GM23338 (cell line): ENCODE measurements around the gene FGF3.

ENCODE experiments used
- EZH2 ChIP-seq: fragments of 200-600 bp; sonication (generic); IDR thresholded peaks from one replicate; pipeline ENCODE4 v1.8.0; 2017; ENCODE audit warnings: antibody characterized with exemption, mild to moderate bottlenecking, low read depth; ENCODE audit not compliant: unreplicated experiment
- POLR2AphosphoS5 ChIP-seq: IDR thresholded peaks from 2 replicates; pipeline ENCODE4 v1.6.1; 2016; ENCODE audit warnings: antibody characterized with exemption, low read depth
- TF ChIP-seq, protein P1 (sequence below), 2 experiments: fragments of 200-600 bp in 1 of 2; sonication (generic) in 1 of 2; conservative IDR thresholded peaks; 2 replicates each; pipeline versions ENCODE4 v1.5.1 to v1.6.1; 2016 to 2017; ENCODE audit warnings: antibody characterized with exemption in 2 of 2, low read depth in 2 of 2, mild to moderate bottlenecking in 2 of 2, moderate library complexity in 1 of 2
- TF ChIP-seq, protein P2 (sequence below): IDR thresholded peaks from one replicate; pipeline ENCODE4 v1.6.1; 2018; ENCODE audit warnings: antibody characterized with exemption; ENCODE audit not compliant: unreplicated experiment

DNA sequence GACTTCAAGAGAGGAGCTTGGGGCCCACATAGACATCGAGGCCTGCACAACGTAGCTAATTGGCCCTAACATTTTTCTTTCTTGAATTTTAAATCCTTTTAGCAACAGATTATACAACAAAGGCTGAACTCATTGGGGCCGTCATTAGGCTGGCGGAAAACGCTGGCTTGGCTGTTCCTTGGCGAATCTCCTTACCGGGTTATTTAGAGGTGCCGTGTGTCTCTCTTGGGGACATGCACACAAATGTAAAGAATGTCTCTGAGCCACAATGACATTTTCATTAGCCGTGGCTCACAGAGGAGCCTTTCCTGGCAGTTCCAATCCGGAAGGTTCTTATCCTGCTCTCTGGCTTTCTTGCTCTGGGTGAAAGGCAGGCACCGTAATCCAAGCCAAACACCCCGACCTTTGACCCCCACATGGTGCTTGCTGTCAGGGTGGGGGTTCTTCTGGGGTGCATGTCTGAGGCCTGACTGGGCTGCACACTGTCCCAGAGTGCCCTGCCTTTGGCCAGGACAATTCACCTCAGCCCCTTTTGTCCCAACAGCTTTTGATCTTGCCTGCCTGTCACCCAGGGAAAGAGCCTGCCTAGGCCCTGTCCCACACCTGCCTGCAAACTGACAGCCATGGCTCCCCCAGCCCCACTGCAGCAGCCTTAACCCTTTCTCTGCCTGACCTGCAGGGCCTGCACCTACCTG is 9.2 kb upstream of the FGF3 start:
- TF ChIP-seq, protein P1, sequence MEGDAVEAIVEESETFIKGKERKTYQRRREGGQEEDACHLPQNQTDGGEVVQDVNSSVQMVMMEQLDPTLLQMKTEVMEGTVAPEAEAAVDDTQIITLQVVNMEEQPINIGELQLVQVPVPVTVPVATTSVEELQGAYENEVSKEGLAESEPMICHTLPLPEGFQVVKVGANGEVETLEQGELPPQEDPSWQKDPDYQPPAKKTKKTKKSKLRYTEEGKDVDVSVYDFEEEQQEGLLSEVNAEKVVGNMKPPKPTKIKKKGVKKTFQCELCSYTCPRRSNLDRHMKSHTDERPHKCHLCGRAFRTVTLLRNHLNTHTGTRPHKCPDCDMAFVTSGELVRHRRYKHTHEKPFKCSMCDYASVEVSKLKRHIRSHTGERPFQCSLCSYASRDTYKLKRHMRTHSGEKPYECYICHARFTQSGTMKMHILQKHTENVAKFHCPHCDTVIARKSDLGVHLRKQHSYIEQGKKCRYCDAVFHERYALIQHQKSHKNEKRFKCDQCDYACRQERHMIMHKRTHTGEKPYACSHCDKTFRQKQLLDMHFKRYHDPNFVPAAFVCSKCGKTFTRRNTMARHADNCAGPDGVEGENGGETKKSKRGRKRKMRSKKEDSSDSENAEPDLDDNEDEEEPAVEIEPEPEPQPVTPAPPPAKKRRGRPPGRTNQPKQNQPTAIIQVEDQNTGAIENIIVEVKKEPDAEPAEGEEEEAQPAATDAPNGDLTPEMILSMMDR (conservative IDR thresholded peaks at IDR 0.05; ENCODE audit: low read depth in 2 of 2) = no peak
- TF ChIP-seq EZH2 = no peak
- TF ChIP-seq, protein P2, sequence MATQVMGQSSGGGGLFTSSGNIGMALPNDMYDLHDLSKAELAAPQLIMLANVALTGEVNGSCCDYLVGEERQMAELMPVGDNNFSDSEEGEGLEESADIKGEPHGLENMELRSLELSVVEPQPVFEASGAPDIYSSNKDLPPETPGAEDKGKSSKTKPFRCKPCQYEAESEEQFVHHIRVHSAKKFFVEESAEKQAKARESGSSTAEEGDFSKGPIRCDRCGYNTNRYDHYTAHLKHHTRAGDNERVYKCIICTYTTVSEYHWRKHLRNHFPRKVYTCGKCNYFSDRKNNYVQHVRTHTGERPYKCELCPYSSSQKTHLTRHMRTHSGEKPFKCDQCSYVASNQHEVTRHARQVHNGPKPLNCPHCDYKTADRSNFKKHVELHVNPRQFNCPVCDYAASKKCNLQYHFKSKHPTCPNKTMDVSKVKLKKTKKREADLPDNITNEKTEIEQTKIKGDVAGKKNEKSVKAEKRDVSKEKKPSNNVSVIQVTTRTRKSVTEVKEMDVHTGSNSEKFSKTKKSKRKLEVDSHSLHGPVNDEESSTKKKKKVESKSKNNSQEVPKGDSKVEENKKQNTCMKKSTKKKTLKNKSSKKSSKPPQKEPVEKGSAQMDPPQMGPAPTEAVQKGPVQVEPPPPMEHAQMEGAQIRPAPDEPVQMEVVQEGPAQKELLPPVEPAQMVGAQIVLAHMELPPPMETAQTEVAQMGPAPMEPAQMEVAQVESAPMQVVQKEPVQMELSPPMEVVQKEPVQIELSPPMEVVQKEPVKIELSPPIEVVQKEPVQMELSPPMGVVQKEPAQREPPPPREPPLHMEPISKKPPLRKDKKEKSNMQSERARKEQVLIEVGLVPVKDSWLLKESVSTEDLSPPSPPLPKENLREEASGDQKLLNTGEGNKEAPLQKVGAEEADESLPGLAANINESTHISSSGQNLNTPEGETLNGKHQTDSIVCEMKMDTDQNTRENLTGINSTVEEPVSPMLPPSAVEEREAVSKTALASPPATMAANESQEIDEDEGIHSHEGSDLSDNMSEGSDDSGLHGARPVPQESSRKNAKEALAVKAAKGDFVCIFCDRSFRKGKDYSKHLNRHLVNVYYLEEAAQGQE = no peak
- no peak for TF ChIP-seq POLR2AphosphoS5
